Naive B cell (primary cell): ENCODE data around the gene CSF1. TPM values are rescaled to one million over a fixed set of nuclear protein-coding genes. Genes with fewer than 3 reads are reported as not detected.

Experiments
- ATAC-seq, 2 donors: fragments of 150-1000 bp; cut with Tn5 transposase; 2 replicates each; pipeline ENCODE4 v1.10.0; 2021; ENCODE audit warnings: low read depth in 2 of 2, mild to moderate bottlenecking in 2 of 2, moderate library complexity in 2 of 2
- DNase-seq: peaks from one replicate; pipeline ENCODE4 v3.0.0; 2022
- H3K27ac Mint-ChIP-seq, 6 donors: one replicate each; pipeline ENCODE4 v1.8.0; 2020 to 2022; ENCODE audit warnings: mild to moderate bottlenecking in 6 of 6, mixed read lengths in 6 of 6, moderate library complexity in 5 of 6, inconsistent platforms in 2 of 6
- H3K27me3 Mint-ChIP-seq, 3 donors: one replicate each; pipeline ENCODE4 v1.8.0; 2021 to 2022; ENCODE audit warnings: mixed read lengths in 3 of 3, mild to moderate bottlenecking in 1 of 3
- H3K36me3 Mint-ChIP-seq, 2 donors: one replicate each; pipeline ENCODE4 v1.8.0; 2020 to 2022; ENCODE audit warnings: mixed read lengths in 2 of 2, inconsistent platforms in 1 of 2, mild to moderate bottlenecking in 1 of 2
- H3K4me1 Mint-ChIP-seq, 3 donors: one replicate each; pipeline ENCODE4 v1.8.0; 2020 to 2022; ENCODE audit warnings: mixed read lengths in 3 of 3, inconsistent platforms in 1 of 3, mild to moderate bottlenecking in 1 of 3, moderate library complexity in 1 of 3
- H3K4me3 Mint-ChIP-seq, 8 donors: one replicate each; pipeline ENCODE4 v1.8.0; 2020 to 2022; ENCODE audit warnings: mild to moderate bottlenecking in 8 of 8, mixed read lengths in 8 of 8, moderate library complexity in 8 of 8, inconsistent platforms in 2 of 8
- H3K9me3 Mint-ChIP-seq, 7 donors: one replicate each; pipeline ENCODE4 v1.8.0; 2020 to 2022; ENCODE audit warnings: mixed read lengths in 7 of 7, mild to moderate bottlenecking in 5 of 7, inconsistent platforms in 2 of 7, moderate library complexity in 1 of 7
- polyA plus RNA-seq, 6 donors: library from polyadenylated mRNA; unstranded; fragments of 300-500 nt; fragmentation: Illumina TruSeq; gene quantifications; one replicate each; pipeline ENCODE4 v1.2.3, GENCODE V29; 2021; ENCODE audit warnings: low read depth in 6 of 6

CSF1 gene
- polyA plus RNA-seq, 6 donors from 2014 or later = 0.23 to 0.60 (median 0.43) TPM; not detected in 3

GRCh38 chr1:109931911-109932636 lies 21.4 kb downstream of the CSF1 start:
- H3K27ac Mint-ChIP-seq = no peak overlapping the region
- no peak for DNase-seq
- peaks cover 4 to 18% (median 16%) of the 10 kb centered on the region in 7 donors for H3K9me3 Mint-ChIP-seq
- no peak overlapping the region for H3K4me3 Mint-ChIP-seq
- peaks cover 4 to 19% of the 10 kb centered on the region in 2 donors for H3K36me3 Mint-ChIP-seq
- ATAC-seq = no peak
- no peaks in the 10 kb centered on the region for H3K4me1 Mint-ChIP-seq
- peaks cover 13 to 21% (median 17%) of the 10 kb centered on the region in 3 donors for H3K27me3 Mint-ChIP-seq

- Mint-ChIP-seq H3K4me3 (no peak overlapping the region), H3K27me3 (peaks cover 13 to 17% (median 15%) of the 10 kb centered on the region in 3 donors), H3K4me1 (no peaks in the 10 kb centered on the region), H3K27ac (peak overlapping the region in 1 of 6 donors; percentile 20), H3K36me3 (peaks cover 4 to 23% of the 10 kb centered on the region in 2 donors), H3K9me3 (peaks cover 8 to 24% (median 21%) of the 10 kb centered on the region in 7 donors)
- ATAC-seq (no peak), DNase-seq (no peak)
Observed at GRCh38 chr1:109932679-109933078, 22.0 kb downstream of the CSF1 start.

GRCh38 chr1:109933856-109934711 lies 23.4 kb downstream of the CSF1 start:
- Mint-ChIP-seq H3K4me3 (no peak overlapping the region), H3K36me3 (peaks cover 4 to 27% of the 10 kb centered on the region in 2 donors), H3K27ac (no peak overlapping the region), H3K27me3 (peaks cover 13 to 15% (median 13%) of the 10 kb centered on the region in 3 donors), H3K9me3 (peaks cover 9 to 38% (median 27%) of the 10 kb centered on the region in 7 donors), H3K4me1 (no peaks in the 10 kb centered on the region)
- ATAC-seq (no peak), DNase-seq (no peak)

GRCh38 chr1:109935451-109935900 lies 24.8 kb downstream of the CSF1 start:
- ATAC-seq (no peak), DNase-seq (no peak)
- Mint-ChIP-seq H3K4me3 (peak overlapping the region in 1 of 8 donors; percentile 65), H3K27me3 (peaks cover 13 to 18% (median 15%) of the 10 kb centered on the region in 3 donors), H3K27ac (no peak overlapping the region), H3K4me1 (no peaks in the 10 kb centered on the region), H3K9me3 (peaks cover 9 to 44% (median 28%) of the 10 kb centered on the region in 7 donors), H3K36me3 (peaks cover 10 to 35% of the 10 kb centered on the region in 2 donors)

- Mint-ChIP-seq H3K36me3 (peaks cover 10 to 35% of the 10 kb centered on the region in 2 donors), H3K27me3 (peaks cover 15 to 17% (median 15%) of the 10 kb centered on the region in 3 donors)
- ATAC-seq = no peak
Observed at GRCh38 chr1:109937738-109938137, 27.1 kb downstream of the CSF1 start.

GRCh38 chr1:109938556-109938955 lies 27.9 kb downstream of the CSF1 start:
- Mint-ChIP-seq H3K4me1 (no peaks in the 10 kb centered on the region), H3K27ac (no peak overlapping the region), H3K9me3 (peaks cover 9 to 44% (median 28%) of the 10 kb centered on the region in 7 donors), H3K4me3 (no peak overlapping the region), H3K27me3 (peaks cover 15 to 21% (median 19%) of the 10 kb centered on the region in 3 donors), H3K36me3 (peaks cover 10 to 35% of the 10 kb centered on the region in 2 donors)
- DNase-seq (no peak), ATAC-seq (no peak)

More at GRCh38 chr1:109937738-109938137, 27.1 kb downstream of the CSF1 start:
- Mint-ChIP-seq H3K9me3 (peaks cover 9 to 44% (median 28%) of the 10 kb centered on the region in 7 donors), H3K4me3 (peak overlapping the region in 1 of 8 donors; percentile 47), H3K4me1 (no peaks in the 10 kb centered on the region), H3K27ac (no peak overlapping the region)
- no peak for DNase-seq

GRCh38 chr1:109942434-109942833 lies 31.8 kb downstream of the CSF1 start:
- Mint-ChIP-seq H3K27me3 (peaks cover 18 to 30% (median 27%) of the 10 kb centered on the region in 3 donors), H3K4me1 (peaks cover 0 to 5% (median 4%) of the 10 kb centered on the region in 3 donors), H3K36me3 (peaks cover 5 to 14% of the 10 kb centered on the region in 2 donors), H3K9me3 (peaks cover 4 to 23% (median 16%) of the 10 kb centered on the region in 7 donors), H3K27ac (no peak overlapping the region), H3K4me3 (no peak overlapping the region)
- DNase-seq (no peak), ATAC-seq (no peak)

GRCh38 chr1:109944541-109944940 lies 33.9 kb downstream of the CSF1 start:
- Mint-ChIP-seq H3K9me3 (peaks cover 0 to 4% (median 1%) of the 10 kb centered on the region in 7 donors), H3K27me3 (peaks cover 22 to 31% (median 27%) of the 10 kb centered on the region in 3 donors), H3K36me3 (peaks cover 1 to 3% of the 10 kb centered on the region in 2 donors), H3K4me1 (peaks cover 0 to 5% (median 4%) of the 10 kb centered on the region in 3 donors), H3K4me3 (no peak overlapping the region), H3K27ac (peak overlapping the region in 2 of 6 donors; percentile 3 to 28)
- DNase-seq = no peak
- no peak for ATAC-seq

GRCh38 chr1:109946511-109946910 lies 35.9 kb downstream of the CSF1 start:
- H3K27ac Mint-ChIP-seq = no peak overlapping the region
- H3K9me3 Mint-ChIP-seq = peaks cover 0 to 4% (median 0%) of the 10 kb centered on the region in 7 donors
- no peaks in the 10 kb centered on the region for H3K36me3 Mint-ChIP-seq
- ATAC-seq (no peak), DNase-seq (no peak)
- H3K27me3 Mint-ChIP-seq = peaks cover 18 to 30% (median 27%) of the 10 kb centered on the region in 3 donors
- H3K4me1 Mint-ChIP-seq = peaks cover 0 to 5% (median 4%) of the 10 kb centered on the region in 3 donors
- no peak overlapping the region for H3K4me3 Mint-ChIP-seq

- DNase-seq (no peak), ATAC-seq (no peak)
- Mint-ChIP-seq H3K27me3 (peaks cover 18 to 27% (median 27%) of the 10 kb centered on the region in 3 donors), H3K27ac (no peak overlapping the region), H3K4me3 (no peak overlapping the region), H3K4me1 (peaks cover 0 to 5% (median 4%) of the 10 kb centered on the region in 3 donors), H3K9me3 (peaks cover 0 to 4% (median 0%) of the 10 kb centered on the region in 7 donors), H3K36me3 (no peaks in the 10 kb centered on the region)
Observed at GRCh38 chr1:109947582-109948284, 37.1 kb downstream of the CSF1 start.

GRCh38 chr1:109948285-109948630 lies 37.6 kb downstream of the CSF1 start:
- Mint-ChIP-seq H3K36me3 (no peaks in the 10 kb centered on the region), H3K27me3 (peaks cover 15 to 27% (median 23%) of the 10 kb centered on the region in 3 donors), H3K9me3 (peaks cover 0 to 4% (median 0%) of the 10 kb centered on the region in 7 donors), H3K4me1 (peaks cover 0 to 5% (median 4%) of the 10 kb centered on the region in 3 donors), H3K27ac (peak overlapping the region in 1 of 6 donors; percentile 4), H3K4me3 (no peak overlapping the region)
- no peak for DNase-seq
- ATAC-seq = no peak

GRCh38 chr1:109950038-109950437 lies 39.4 kb downstream of the CSF1 start:
- H3K9me3 Mint-ChIP-seq = peaks cover 0 to 3% (median 0%) of the 10 kb centered on the region in 7 donors
- no peak overlapping the region for H3K27ac Mint-ChIP-seq
- ATAC-seq (no peak), DNase-seq (no peak)
- no peaks in the 10 kb centered on the region for H3K4me1 Mint-ChIP-seq
- peaks cover 11 to 17% (median 17%) of the 10 kb centered on the region in 3 donors for H3K27me3 Mint-ChIP-seq
- no peaks in the 10 kb centered on the region for H3K36me3 Mint-ChIP-seq
- no peak overlapping the region for H3K4me3 Mint-ChIP-seq

- H3K27ac Mint-ChIP-seq = no peak overlapping the region
- no peak overlapping the region for H3K4me3 Mint-ChIP-seq
- H3K4me1 Mint-ChIP-seq = no peaks in the 10 kb centered on the region
- no peaks in the 10 kb centered on the region for H3K36me3 Mint-ChIP-seq
- peaks cover 11 to 17% (median 12%) of the 10 kb centered on the region in 3 donors for H3K27me3 Mint-ChIP-seq
- H3K9me3 Mint-ChIP-seq = peaks cover 0 to 3% (median 0%) of the 10 kb centered on the region in 7 donors
- ATAC-seq (no peak), DNase-seq (no peak)
Observed at GRCh38 chr1:109950509-109950908, 39.9 kb downstream of the CSF1 start.
